Chondrocyte (in vitro differentiated cells): ENCODE results near the gene BTG4. TPM values are rescaled to one million over a fixed set of nuclear protein-coding genes. Genes with fewer than 3 reads are reported as not detected.

Experiments
- DNase-seq: peaks from one replicate; pipeline ENCODE4 v3.0.0; 2021; ENCODE audit warnings: mixed read lengths, low spot score
- H3K27ac Mint-ChIP-seq: one replicate; pipeline ENCODE4 v1.8.0; 2021; ENCODE audit warnings: mild to moderate bottlenecking, moderate library complexity, mixed read lengths; ENCODE audit not compliant: unreplicated experiment
- H3K27me3 Mint-ChIP-seq: 2 replicates; pipeline ENCODE4 v1.8.0; 2021; ENCODE audit warnings: low read depth, mixed read lengths
- H3K36me3 Mint-ChIP-seq: 2 replicates; pipeline ENCODE4 v1.8.0; 2021; ENCODE audit warnings: low read depth, mixed read lengths
- H3K4me1 Mint-ChIP-seq: 2 replicates; pipeline ENCODE4 v1.8.0; 2021; ENCODE audit warnings: low read depth, mild to moderate bottlenecking, mixed read lengths
- H3K4me3 Mint-ChIP-seq: one replicate; pipeline ENCODE4 v1.8.0; 2021; ENCODE audit warnings: mild to moderate bottlenecking, moderate library complexity, mixed read lengths; ENCODE audit not compliant: unreplicated experiment
- H3K9me3 Mint-ChIP-seq: 2 replicates; pipeline ENCODE4 v1.8.0; 2021; ENCODE audit warnings: low read depth, mixed read lengths
- total RNA-seq: library from RNA; stranded (reverse); gene quantifications from 3 replicates; pipeline ENCODE4 v1.2.1, GENCODE V29; 2021
- TF ChIP-seq, protein P1 (sequence below): fragments of 200-600 bp; sonication (generic); IDR thresholded peaks from 2 replicates; pipeline ENCODE4 v1.5.0; 2021; ENCODE audit warnings: antibody characterized with exemption, mild to moderate bottlenecking, moderate library complexity

Gene BTG4
- total RNA-seq, 1 donor from 2014 or later, result not detected

DNA sequence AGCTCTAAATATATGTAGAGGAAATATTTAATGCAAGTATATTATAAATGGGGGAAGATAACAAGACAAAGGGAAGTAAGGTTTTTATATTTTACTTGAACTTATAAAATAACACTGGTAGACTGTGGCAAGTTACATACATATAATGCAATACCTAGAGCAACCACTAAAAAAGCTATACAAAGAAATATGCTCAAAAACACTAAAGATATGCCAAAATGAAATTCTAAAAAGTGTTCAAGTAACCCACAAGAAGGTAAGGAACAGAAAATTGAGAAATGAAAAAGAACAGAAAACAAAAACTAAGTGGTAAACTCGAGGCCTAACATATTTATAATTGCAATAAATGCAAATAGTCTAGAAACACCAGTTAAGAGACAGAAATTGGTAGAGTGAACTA lies 32.5 kb downstream of the BTG4 start:
- Mint-ChIP-seq H3K4me3 (no peak overlapping the region), H3K36me3 (peaks cover 12% of the 10 kb centered on the region), H3K27me3 (peaks cover 12% of the 10 kb centered on the region), H3K4me1 (no peaks in the 10 kb centered on the region), H3K27ac (no peak overlapping the region), H3K9me3 (peaks cover 43% of the 10 kb centered on the region)
- TF ChIP-seq, protein P1, sequence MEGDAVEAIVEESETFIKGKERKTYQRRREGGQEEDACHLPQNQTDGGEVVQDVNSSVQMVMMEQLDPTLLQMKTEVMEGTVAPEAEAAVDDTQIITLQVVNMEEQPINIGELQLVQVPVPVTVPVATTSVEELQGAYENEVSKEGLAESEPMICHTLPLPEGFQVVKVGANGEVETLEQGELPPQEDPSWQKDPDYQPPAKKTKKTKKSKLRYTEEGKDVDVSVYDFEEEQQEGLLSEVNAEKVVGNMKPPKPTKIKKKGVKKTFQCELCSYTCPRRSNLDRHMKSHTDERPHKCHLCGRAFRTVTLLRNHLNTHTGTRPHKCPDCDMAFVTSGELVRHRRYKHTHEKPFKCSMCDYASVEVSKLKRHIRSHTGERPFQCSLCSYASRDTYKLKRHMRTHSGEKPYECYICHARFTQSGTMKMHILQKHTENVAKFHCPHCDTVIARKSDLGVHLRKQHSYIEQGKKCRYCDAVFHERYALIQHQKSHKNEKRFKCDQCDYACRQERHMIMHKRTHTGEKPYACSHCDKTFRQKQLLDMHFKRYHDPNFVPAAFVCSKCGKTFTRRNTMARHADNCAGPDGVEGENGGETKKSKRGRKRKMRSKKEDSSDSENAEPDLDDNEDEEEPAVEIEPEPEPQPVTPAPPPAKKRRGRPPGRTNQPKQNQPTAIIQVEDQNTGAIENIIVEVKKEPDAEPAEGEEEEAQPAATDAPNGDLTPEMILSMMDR, result peak; percentile 39
- no peak for DNase-seq

DNA sequence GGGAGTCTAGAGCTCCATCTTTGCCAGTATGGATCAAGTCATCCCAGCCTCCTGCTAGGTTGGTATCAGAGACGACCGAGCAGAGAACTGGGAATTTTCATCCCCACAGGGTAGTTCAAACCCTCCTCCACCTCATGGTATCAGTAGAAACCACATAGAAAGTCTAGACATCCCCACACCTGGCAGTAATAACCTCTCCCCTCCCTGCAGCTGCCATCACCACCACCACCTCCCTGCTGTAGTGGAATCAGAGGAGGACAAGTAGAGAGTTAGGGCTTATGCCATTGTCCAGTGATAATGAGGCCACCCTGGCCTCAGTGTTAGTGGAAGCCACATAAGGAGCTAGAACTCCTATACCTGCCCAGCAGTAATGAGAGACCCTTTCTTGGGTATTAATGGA lies 34.3 kb downstream of the BTG4 start:
- peaks cover 6% of the 10 kb centered on the region for H3K27me3 Mint-ChIP-seq
- H3K27ac Mint-ChIP-seq, result no peak overlapping the region
- H3K9me3 Mint-ChIP-seq, result peaks cover 34% of the 10 kb centered on the region
- H3K36me3 Mint-ChIP-seq, result peaks cover 7% of the 10 kb centered on the region
- no peak for DNase-seq
- H3K4me3 Mint-ChIP-seq, result no peak overlapping the region
- no peaks in the 10 kb centered on the region for H3K4me1 Mint-ChIP-seq
- TF ChIP-seq, protein P1, result no peak

DNA sequence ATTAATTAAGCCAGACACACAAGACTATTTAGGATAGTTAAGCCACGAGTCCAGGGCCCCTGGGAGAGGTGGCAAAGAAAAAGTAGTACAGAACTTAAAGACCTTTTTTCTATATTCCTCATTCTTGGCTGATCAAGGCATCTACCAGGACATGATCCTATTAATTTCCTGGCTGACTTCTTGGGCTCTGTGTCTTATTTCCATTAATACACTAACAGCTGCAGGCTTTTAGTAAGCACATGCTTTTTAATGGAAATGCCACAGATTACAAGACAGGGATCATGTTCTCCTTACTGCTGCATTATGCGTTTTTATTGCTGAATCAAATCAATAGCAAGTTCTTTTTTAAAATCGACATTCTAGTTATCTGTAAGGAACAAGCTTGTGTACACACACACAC lies 35.2 kb downstream of the BTG4 start:
- no peak overlapping the region for H3K4me3 Mint-ChIP-seq
- H3K36me3 Mint-ChIP-seq, result peaks cover 7% of the 10 kb centered on the region
- TF ChIP-seq, protein P1, result no peak
- peaks cover 27% of the 10 kb centered on the region for H3K9me3 Mint-ChIP-seq
- no peak for DNase-seq
- no peaks in the 10 kb centered on the region for H3K4me1 Mint-ChIP-seq
- H3K27me3 Mint-ChIP-seq, result peaks cover 5% of the 10 kb centered on the region
- H3K27ac Mint-ChIP-seq, result no peak overlapping the region

DNA sequence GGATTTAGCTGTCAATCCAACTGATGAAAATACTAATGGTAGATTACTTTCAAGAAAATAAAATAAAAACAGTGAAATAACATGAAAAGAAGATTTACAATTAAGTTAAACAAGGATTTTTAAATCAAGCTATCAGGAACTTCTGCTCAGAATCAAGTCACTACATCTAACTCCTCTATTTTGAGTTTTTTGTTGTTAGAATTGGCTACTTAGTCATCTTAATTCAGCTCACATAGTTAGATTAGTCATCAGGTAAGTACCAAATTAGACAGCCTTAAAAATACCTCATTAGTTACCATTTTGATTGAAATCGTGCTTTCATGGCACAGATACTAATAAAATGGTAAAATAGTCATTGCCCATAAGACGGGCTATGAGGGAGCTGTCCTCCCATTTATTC lies 35.8 kb downstream of the BTG4 start:
- Mint-ChIP-seq H3K4me3 (no peak overlapping the region), H3K4me1 (no peaks in the 10 kb centered on the region), H3K27me3 (peaks cover 5% of the 10 kb centered on the region), H3K27ac (no peak overlapping the region), H3K9me3 (peaks cover 27% of the 10 kb centered on the region), H3K36me3 (peaks cover 7% of the 10 kb centered on the region)
- no peak for DNase-seq
- TF ChIP-seq, protein P1, result no peak

DNA sequence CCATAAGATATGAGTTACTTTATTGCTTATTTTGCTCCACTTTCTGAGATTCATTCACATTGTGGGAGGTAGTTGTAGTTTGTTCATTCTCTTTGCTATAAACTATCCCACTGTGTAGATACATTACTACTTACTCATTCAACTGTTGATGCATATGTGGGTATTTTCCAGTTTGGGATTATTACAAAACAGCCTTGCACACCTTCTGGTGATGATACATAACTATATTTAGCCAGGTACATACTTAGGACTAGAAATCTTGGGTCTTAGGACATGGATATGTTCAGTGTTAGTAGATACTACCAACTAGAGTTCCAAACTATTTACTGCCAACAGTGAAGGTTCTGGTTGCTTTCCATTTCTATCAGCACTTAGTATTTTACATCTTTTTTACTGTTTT lies 37.8 kb downstream of the BTG4 start:
- Mint-ChIP-seq H3K4me3 (no peak overlapping the region), H3K36me3 (peaks cover 2% of the 10 kb centered on the region), H3K9me3 (peaks cover 11% of the 10 kb centered on the region), H3K4me1 (peaks cover 2% of the 10 kb centered on the region), H3K27me3 (peaks cover 5% of the 10 kb centered on the region), H3K27ac (no peak overlapping the region)
- DNase-seq, result no peak
- TF ChIP-seq, protein P1, result no peak
